Prostate gland (tissue), 2 donors: ENCODE measurements around the gene MOB3A.

ENCODE experiments used
- POLR2A ChIP-seq: fragments of 450-650 bp; IDR thresholded peaks from one replicate; pipeline ENCODE4 v1.6.1; 2016; ENCODE audit warnings: antibody characterized with exemption, mild to moderate bottlenecking
- TF ChIP-seq, protein P1 (sequence below), 4 experiments: fragments of 200-600 bp in 2 of 4; fragments of 450-650 bp in 2 of 4; sonication (generic) in 2 of 4; IDR thresholded peaks; 1 replicate in 3 of 4; 2 replicates in 1 of 4; pipeline ENCODE4 v1.5.1; 2016 to 2019; ENCODE audit warnings: antibody characterized with exemption in 4 of 4, mild to moderate bottlenecking in 2 of 4, moderate library complexity in 2 of 4

DNA sequence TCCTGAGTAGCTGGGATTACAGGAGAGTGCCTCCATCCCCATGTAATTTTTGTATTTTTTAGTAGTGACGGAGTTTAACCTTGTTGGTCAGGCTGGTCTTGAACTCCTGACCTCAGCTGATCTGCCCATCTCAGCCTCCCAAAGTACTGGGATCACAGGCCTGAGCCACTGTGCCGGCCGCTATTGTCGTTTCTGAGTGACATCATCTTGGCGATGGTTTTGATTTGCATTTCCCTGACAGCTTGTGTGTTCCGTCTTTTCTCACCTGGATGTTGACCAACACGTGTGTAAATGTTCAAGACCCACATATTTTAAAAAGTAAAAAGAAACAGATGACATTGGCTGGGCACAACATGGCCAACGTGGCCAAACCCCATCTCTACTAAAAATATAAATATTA is 32.3 kb downstream of the MOB3A start:
- TF ChIP-seq, protein P1, sequence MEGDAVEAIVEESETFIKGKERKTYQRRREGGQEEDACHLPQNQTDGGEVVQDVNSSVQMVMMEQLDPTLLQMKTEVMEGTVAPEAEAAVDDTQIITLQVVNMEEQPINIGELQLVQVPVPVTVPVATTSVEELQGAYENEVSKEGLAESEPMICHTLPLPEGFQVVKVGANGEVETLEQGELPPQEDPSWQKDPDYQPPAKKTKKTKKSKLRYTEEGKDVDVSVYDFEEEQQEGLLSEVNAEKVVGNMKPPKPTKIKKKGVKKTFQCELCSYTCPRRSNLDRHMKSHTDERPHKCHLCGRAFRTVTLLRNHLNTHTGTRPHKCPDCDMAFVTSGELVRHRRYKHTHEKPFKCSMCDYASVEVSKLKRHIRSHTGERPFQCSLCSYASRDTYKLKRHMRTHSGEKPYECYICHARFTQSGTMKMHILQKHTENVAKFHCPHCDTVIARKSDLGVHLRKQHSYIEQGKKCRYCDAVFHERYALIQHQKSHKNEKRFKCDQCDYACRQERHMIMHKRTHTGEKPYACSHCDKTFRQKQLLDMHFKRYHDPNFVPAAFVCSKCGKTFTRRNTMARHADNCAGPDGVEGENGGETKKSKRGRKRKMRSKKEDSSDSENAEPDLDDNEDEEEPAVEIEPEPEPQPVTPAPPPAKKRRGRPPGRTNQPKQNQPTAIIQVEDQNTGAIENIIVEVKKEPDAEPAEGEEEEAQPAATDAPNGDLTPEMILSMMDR (IDR thresholded peaks at IDR 0.05) = no peak
- no peak for TF ChIP-seq POLR2A
